Pancreas (tissue), 10 donors: Measurements from ENCODE around the gene CALCR. TPM values are rescaled to one million over a fixed set of nuclear protein-coding genes. Genes with fewer than 3 reads are reported as not detected.

Source experiments
- ATAC-seq, 4 donors: fragments of 200-7000 bp; cut with Tn5 transposase; one replicate each; pipeline versions ENCODE4 v1.8.0 to v1.9.1; 2020; ENCODE audit warnings: mild to moderate bottlenecking in 4 of 4, moderate library complexity in 4 of 4
- DNase-seq, 6 donors: peaks; one replicate each; pipeline ENCODE4 v3.0.0-alpha.2; 2020
- FAIRE-seq: peaks from 2 replicates; lab custom pipeline; 2012; peaks lifted over from hg19 to GRCh38; lab: Jason Lieb, UNC
- H3K27ac ChIP-seq, 4 donors: fragments of 200-600 bp; sonication (generic); 1 replicate in 3 of 4; 2 replicates in 1 of 4; pipeline versions ENCODE4 v1.5.0 to v1.8.0; 2020
- H3K27me3 ChIP-seq, 4 donors: fragments of 200-600 bp; one replicate each; pipeline ENCODE4 v1.8.0; 2021
- H3K36me3 ChIP-seq, 3 donors: fragments of 200-600 bp; sonication (generic) in 1 of 3; one replicate each; pipeline versions ENCODE4 v1.5.0 to v1.8.0; 2020 to 2021
- H3K4me1 ChIP-seq, 3 donors: fragments of 200-600 bp; one replicate each; pipeline ENCODE4 v1.8.0; 2021
- H3K4me3 ChIP-seq, 4 donors: fragments of 200-600 bp; sonication (generic) in 2 of 4; one replicate each; pipeline versions ENCODE4 v1.5.0 to v1.8.0; 2020 to 2021
- H3K9me3 ChIP-seq, 4 donors: fragments of 200-600 bp; one replicate each; pipeline ENCODE4 v1.8.0; 2021
- CTCF ChIP-seq, 4 donors: fragments of 200-600 bp; sonication (generic) in 3 of 4; IDR thresholded peaks; one replicate each; pipeline versions ENCODE4 v1.5.0 to v1.8.0; 2021; ENCODE audit warnings: antibody characterized with exemption in 4 of 4
- WGBS, 2 donors: extraction: QIAGEN DNeasy Blood & Tissue Kit; methylation state at CpG; one replicate each; pipeline ENCODE4 v1.1.7; 2013; 5-methylcytosine and 5-hydroxymethylcytosine counted together
- intact Hi-C, 3 donors: fragments of 100-400 bp; cut with DNase I; formaldehyde crosslinking; loops; one replicate each; pipeline versions ENCODE4 v1.11.1 to v1.14.2; 2022
- polyA plus RNA-seq, 2 donors: library from polyadenylated mRNA; stranded (reverse); fragments of 200-250 nt; gene quantifications; one replicate each; pipeline ENCODE4 v1.2.3, GENCODE V29; 2013
- total RNA-seq, 6 donors: library from RNA; stranded (reverse); fragmentation: NEBNext Ultra II Directional in 4 of 6; extraction: Animal tissue kit (Norgen Biotek cat#: 25700) in 4 of 6; gene quantifications; one replicate each; pipeline versions ENCODE4 v1.2.1 to v1.2.4, GENCODE V29; 2021 to 2023
- donor health status: healthy with polysubstance abuse.
- donor health status: DM: no; HTN: no; CAD: no; lungs with moderate emphysema.
- donor health status: DM: no; HTN: no; CAD: no.
- donor health status: control.
- donor health status: control.
- donor health status: Bipolar disorder and iron deficiency.
- donor health status: DM: yes; HTN: yes; CAD: no.
- donor health status: DM: no; HTN: no; CAD: no.
- donor health status: DM: no; HTN: no; CAD: no.
- donor health status: DM: yes; HTN: yes; CAD: no.

Gene CALCR
- total and polyA plus RNA-seq, 8 donors = 0.09 TPM; not detected in 7

GRCh38 chr7:93432130-93432529 is 142.4 kb downstream of the CALCR start:
- ATAC-seq (no peak), FAIRE-seq (no peak), DNase-seq (no peak)
- 70 to 71% methylated on average over 2 of the region's 2 CpGs for WGBS, 2 donors
- intact Hi-C loops = no loop called here
- H3K4me1 ChIP-seq = no peaks in the 10 kb centered on the region
- H3K36me3 ChIP-seq = no peaks in the 10 kb centered on the region
- no peak for TF ChIP-seq CTCF (IDR thresholded peaks at IDR 0.05)
- H3K27ac ChIP-seq = no peak overlapping the region
- no peaks in the 10 kb centered on the region for H3K27me3 ChIP-seq
- H3K4me3 ChIP-seq = no peak overlapping the region
- H3K9me3 ChIP-seq = no peaks in the 10 kb centered on the region

GRCh38 chr7:93430917-93431588 is 143.5 kb downstream of the CALCR start:
- Histone ChIP-seq H3K9me3 (no peaks in the 10 kb centered on the region), H3K4me1 (no peaks in the 10 kb centered on the region), H3K27me3 (no peaks in the 10 kb centered on the region), H3K27ac (no peak overlapping the region), H3K4me3 (no peak overlapping the region), H3K36me3 (no peaks in the 10 kb centered on the region)
- ATAC-seq (no peak), DNase-seq (no peak), FAIRE-seq (no peak)
- 66 to 70% methylated on average over 8 of the region's 8 CpGs for WGBS, 2 donors
- intact Hi-C loops = no loop called here
- no peak for TF ChIP-seq CTCF (IDR thresholded peaks at IDR 0.05)

- no peak overlapping the region for H3K27ac ChIP-seq
- H3K9me3 ChIP-seq = no peaks in the 10 kb centered on the region
- no peak for TF ChIP-seq CTCF (IDR thresholded peaks at IDR 0.05)
- no peaks in the 10 kb centered on the region for H3K36me3 ChIP-seq
- no peaks in the 10 kb centered on the region for H3K4me1 ChIP-seq
- DNase-seq = no peak
- no peak for FAIRE-seq
- intact Hi-C loops = no loop called here
- ATAC-seq = no peak
- no peak overlapping the region for H3K4me3 ChIP-seq
- WGBS, 2 donors = 58 to 67% methylated on average over 3 of the region's 3 CpGs
- no peaks in the 10 kb centered on the region for H3K27me3 ChIP-seq
These were observed 145.0 kb downstream of the CALCR start for GRCh38 chr7:93429563-93429962.

GRCh38 chr7:93427107-93427506 is 147.4 kb downstream of the CALCR start:
- no peak for TF ChIP-seq CTCF (IDR thresholded peaks at IDR 0.05)
- FAIRE-seq (no peak), ATAC-seq (no peak), DNase-seq (no peak)
- Histone ChIP-seq H3K27ac (no peak overlapping the region), H3K27me3 (no peaks in the 10 kb centered on the region), H3K4me3 (no peak overlapping the region), H3K4me1 (no peaks in the 10 kb centered on the region), H3K9me3 (no peaks in the 10 kb centered on the region), H3K36me3 (no peaks in the 10 kb centered on the region)
- intact Hi-C loops = no loop called here
- 48 to 62% methylated on average over 2 of the region's 2 CpGs for WGBS, 2 donors

GRCh38 chr7:93426155-93426696 is 148.3 kb downstream of the CALCR start:
- 75 to 84% methylated on average over 15 of the region's 15 CpGs for WGBS, 2 donors
- Histone ChIP-seq H3K4me3 (no peak overlapping the region), H3K27me3 (no peaks in the 10 kb centered on the region), H3K36me3 (no peaks in the 10 kb centered on the region), H3K4me1 (no peaks in the 10 kb centered on the region), H3K27ac (no peak overlapping the region), H3K9me3 (no peaks in the 10 kb centered on the region)
- intact Hi-C loops = no loop called here
- no peak for TF ChIP-seq CTCF (IDR thresholded peaks at IDR 0.05)
- peak in 1 of 6 donors; percentile 18 for DNase-seq
- FAIRE-seq = no peak
- ATAC-seq = no peak
